GM03348 (cell line): ENCODE data around the gene CEACAM18.
A peak's percentile ranks its signal among the peaks of the same experiment; 100 is the strongest.
"Not testable (repeated sequence)": the region's sequence is repeated elsewhere in the genome, so short reads cannot be mapped to it uniquely, and the experiment has no call there.

Experiments
- DNase-seq: peaks from one replicate; pipeline ENCODE4 v3.0.0; 2012; ENCODE audit warnings: low spot score

CEACAM18 gene

DNA sequence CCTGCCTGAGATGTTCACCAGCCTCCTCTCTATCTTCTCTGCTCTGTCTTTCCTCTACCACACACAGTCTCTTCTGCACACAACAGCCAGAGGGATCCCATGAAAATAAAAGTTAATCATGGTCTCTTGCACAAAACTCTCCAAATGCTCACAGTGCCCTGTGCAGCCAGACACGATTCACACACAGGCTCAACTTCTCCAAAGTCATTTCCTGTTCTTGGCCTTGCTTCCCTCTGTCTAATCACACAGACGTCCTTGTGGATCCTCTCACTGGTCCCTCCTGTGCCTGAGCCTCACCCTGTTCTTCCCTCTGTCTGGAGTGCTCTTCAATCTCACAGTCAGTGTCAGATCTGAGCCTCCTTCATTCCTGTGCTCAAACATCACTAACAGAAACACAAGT lies 15.4 kb downstream of the CEACAM18 start:
- no peak for DNase-seq

DNA sequence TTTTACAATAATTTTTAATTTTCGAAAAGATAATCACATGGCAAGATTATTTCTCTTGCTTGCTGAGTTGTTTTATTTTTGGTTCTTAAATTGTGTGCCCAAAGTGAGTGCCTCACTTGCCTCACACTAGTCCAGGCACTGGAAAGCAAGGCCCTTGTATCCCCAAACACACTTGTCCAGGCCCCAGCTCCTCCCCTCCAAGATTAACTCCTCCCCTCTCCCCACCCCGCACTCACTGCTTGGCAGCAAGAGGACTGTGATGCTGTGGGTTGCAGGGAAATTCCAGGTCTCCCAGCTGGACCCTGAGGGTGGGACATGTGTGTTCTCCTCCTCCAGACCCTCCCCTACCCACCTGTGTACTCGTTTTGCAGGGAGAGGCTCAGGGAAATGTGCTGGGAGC lies 19.3 kb downstream of the CEACAM18 start:
- no peak for DNase-seq

DNA sequence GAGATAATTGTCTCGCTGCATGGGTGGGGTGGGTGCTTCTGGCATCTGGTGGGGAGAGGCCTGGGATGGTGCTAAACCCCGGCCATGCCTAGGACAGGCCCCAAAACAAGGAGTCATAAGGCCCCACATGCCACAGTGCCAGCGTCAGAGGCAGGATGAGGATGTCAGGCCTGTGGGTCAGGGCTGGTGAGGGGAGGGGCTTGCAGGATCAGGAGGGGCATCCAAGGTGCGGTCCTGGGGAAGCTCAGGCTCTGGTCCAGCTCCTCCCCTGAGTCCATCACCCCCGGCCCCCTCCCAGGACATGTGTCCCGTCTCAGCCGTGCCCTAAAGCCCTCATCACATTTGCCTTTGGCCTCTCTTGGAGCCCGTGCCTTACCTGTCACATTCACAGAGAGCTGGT lies 22.6 kb downstream of the CEACAM18 start:
- DNase-seq = not testable (repeated sequence)

DNA sequence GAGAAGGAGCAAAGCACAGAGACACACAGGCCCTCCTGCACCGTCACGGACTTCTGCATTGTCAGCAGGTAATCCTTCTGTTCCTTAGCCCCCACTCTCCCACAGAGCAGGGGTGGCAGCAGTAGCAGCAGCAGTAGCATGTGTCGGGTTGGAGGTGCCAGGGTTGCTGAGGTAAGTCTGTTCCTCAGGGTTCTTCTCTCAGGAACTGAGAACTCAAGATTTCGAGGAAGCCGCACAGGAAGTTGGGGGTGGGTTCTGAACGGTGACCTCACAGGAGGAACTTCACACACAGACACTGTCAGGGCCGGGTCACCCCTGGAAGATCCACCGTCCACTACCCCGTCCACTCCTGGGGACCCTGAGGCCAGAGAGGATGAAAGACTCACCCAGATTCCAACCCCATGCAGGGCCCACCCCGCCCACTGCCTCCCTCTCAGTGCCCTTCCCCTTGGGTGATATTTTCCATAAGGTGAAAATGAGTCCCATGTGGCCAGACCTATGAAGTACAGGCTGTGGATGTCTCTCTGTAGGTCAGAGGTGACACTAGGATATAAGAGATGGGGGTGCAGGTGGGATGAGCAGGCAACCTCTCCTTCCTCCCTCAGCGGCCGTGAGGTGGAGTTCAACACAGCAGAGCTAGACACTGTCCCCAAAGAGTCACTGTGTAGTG lies 23.4 kb downstream of the CEACAM18 start, which contains the start of gene SIGLEC12:
Gene SIGLEC12, minus strand, starts transcription at position 207 of the 670 bp plus-strand sequence. Its CDS starts 67 bp downstream, at position 140.
- DNase-seq = no peak

DNA sequence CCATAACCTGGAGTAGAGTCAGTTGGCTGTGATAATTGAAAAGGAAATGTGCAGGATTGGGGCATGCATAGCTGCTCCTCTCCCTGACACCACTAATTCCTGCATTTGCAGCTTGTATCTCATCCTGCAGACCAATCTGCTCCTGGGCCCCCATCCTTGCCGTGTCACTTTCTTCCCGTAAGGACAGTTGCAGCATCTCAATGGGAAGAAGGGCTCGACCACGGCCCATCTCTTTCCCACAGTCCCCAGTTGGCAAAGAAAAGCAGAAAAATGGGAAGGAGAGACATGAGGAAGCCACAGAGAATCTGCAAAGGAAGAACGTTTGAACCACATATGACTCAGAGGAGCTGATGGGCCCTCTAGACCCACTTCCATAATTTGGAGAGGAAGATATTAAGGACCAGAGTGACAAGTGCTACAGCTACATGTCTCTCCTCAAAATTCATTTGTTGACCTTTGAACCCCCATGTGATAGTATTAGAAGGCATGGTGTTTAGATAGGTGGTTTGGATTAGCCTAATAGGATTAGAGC lies 25.0 kb downstream of the CEACAM18 start:
- DNase-seq = no peak

DNA sequence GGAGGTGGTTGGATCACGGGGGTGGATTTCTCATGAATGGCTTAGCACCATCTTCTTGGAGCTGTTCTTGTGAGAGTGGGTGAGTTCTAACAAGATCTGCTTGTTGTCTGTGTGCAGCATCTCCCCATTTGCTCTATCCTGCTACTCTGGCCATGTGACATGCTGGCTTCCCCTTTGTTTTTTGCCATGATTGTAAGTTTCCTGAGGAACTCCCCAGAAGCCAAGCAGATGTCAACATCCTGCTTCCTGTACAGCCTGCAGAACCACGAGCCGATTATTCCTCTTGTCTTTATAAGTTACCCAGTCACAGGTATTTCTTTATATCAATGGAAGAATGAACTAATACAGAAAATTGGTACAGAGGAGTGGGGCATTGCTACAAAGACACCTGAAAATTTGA lies 25.6 kb downstream of the CEACAM18 start:
- no peak for DNase-seq

DNA sequence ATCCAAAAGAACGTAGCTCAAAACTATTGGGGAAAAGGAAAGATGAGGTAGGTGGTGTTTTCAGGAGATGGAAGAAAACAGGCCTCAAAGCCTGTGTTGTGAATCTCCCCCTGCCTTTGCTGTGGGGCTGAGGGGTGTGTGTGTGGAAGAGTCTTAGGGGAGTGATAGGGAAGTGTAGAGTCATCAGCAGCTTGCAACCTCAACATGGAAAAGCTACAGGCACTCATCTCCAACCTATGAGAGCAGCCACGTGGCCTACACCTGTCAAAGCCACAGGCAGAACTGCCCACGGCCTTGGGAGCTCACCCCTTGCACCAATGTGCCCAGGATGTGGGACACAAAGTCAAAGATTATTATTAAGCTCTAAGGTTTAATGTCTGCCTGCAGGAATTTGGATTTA lies 27.6 kb downstream of the CEACAM18 start:
- no peak for DNase-seq

DNA sequence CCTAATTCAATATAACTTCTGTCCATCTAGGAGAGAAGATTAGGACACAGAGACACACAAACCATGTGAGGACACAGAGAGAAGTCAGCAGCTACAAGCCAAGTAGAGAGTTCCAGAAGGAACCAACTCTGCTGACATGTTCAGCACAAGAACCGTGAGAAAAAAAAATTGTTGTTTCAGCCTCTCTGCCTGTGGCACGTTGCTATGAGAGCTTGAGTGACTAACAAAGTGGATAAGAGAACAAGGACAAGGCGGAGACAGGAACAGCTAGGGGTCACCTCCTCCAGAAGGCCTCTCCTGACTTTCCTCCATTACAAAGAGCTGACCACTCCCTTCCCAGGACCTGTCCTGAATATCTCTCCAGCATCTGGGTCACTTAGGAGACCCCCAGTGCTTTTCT lies 28.9 kb downstream of the CEACAM18 start:
- no peak for DNase-seq

DNA sequence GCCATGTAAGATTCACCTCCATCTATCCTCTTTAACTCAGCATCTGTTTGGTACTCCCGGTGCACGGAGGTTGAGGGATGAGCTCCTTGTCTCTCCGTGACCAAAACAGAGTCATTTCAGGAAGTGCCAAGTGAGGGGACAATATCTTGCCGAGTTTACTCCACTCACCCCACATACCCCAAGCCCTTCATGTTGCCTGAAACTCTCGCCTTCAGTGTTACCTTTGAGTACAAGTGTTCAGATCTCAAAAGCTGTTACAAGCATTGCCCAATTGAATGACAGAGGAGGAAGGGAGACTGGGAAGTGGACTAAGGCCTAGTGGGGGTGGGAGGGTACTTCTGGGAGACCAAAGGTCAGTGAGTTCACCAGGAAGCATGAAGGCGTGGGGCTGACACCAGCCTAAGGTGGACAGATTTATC lies 29.3 kb downstream of the CEACAM18 start:
- no peak for DNase-seq

DNA sequence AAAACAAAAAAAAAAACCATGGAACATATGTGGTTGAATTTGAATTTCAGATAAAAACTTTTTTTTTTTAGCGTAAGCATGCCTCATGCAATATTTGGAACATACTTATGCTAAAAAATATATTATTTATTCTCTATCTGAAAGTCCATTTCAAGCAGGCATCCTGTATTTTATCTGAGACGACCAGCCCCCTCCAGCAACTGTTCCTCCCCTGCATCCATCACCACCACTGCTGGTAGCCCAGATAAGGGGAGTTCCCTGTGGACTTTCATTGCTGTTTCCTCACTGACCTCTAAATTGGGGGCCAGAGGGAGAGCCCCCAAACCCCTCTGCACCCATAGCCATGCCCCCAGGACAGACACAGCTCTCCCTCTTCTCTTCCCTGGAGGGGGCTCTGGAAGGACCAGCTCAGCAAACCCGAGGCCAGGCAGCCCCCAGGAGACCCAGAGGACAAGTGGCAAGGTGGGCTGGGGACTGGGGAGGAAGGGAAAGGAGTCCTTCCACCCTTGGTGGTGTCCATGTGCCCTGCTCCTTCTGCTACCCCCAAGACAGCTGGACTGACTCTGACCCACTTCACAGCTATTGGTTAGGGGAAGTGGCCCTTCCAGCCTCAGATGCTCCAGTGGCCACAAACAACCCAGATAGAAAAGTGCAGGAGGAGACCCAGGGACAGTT lies 29.9 kb downstream of the CEACAM18 start:
- DNase-seq = no peak

DNA sequence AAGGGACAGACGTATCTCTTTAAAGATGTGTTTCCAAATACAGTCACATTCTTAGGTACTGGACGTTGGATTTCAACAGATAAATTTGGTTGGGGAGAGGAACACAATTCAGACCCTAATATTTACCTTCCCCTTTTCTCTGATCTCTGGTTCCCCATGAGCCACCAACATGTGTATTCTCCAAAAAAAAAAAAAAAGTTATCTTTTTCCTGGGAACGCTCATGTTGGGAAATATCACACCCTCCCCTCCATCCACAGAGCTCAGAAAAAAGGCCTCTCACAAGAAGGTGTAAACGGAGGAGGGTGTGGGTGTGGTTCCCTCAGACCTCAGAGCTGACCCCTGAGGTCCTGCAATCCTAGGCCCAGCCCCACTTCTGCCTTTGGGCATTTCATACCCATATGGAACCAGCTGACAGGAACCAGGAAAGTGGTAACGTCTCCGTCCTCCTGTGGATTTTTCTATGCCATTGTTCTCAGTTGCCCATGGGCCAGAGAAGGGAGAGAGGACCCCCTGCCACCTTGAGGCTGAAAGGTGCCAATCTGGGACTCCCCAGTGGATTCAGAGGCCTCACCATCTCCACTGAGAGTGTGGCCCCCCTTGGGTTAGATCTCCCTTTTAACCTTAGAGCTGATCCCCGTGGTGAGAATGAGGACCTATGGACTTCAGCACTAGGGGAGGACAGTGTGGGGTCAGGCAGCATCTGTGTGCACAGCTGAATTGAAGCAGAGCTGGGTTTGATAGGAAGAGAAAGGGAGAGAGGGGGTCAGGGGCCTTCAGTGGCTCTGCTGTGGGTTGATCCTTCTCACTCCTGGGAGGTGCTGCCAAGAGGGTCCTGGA lies 31.7 kb downstream of the CEACAM18 start:
- no peak for DNase-seq

DNA sequence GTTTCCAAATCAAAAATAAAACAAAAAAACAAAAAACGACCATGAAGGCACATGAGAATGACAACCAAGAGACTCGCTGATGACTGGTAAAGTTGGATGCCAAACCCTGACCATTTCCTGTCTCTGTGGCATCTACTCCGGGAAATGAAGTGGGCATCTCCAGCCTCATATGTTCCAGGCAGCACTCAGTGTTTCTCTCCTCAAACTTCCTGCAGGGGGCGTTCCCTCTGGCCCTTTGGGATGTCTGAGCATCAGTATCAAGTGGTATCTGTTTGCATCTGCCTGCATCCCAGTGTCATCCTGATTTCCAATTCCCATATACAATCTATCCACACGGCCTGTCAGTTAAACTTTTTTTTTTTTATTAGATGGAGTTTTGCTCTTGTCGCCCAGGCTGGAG lies 33.0 kb downstream of the CEACAM18 start:
- DNase-seq = no peak

DNA sequence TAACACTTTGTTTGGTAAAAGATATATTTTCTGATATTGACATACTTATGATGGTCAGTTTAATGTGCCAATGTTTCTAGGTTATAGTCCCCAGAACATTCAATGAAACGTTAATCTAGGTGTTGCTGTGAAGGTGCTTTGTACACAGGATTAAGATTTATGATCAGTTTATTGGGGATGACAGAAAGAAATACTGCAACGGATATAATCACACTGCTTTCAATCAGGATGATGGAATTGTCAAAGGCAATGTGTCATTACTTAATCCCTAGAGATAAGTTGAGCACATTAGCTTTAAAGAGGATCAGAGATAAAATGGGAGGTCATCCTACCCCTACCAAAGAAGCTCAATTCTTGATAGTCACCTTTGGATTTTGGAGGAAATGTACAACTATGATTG lies 35.6 kb downstream of the CEACAM18 start:
- no peak for DNase-seq

DNA sequence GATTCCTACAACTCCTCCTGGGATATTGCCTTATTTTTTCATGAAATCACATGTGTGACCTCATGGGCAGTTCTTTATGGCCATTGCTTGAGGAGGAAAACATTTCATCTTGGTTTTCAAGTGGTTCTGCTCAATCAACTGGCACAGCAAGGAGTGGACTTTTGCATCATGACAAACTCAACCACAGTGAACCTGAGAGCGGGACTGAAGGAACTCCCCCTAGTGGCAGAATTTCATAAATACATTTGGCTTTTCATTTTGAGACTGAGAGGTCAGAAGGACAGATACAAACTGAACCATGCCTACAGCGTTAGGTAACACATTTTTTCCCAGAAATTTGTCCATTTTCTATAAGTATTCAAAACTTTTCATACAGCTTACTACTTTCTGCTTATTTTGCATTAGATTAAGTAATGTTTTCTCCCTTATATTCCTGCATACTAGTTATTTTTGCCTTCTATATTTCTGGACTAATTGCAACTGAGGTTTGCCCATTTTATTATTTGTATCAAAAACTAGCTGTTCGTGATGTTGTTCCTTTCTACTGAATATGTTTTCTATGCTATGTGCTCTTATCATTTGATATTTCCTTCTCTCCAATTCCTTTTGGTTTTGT lies 36.6 kb downstream of the CEACAM18 start:
- DNase-seq = peak; percentile 71

DNA sequence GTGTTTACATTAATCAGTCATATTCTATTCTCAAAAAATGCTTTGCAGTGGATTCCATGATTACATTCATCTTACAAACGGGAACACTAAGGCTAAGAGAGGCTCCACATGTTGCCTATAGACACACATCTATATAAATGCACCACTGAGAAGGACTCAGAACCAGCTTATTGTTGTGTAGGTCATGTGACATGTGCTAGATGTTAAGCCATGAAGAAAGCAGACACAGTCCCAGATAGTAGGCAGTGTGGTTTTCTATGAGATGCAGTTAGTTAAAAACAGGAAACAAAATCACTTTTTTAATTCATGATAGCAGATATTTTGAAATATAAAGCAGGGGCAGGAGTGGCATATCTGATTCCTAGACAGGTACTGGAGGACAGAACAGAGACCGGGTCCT lies 42.4 kb downstream of the CEACAM18 start:
- no peak for DNase-seq

DNA sequence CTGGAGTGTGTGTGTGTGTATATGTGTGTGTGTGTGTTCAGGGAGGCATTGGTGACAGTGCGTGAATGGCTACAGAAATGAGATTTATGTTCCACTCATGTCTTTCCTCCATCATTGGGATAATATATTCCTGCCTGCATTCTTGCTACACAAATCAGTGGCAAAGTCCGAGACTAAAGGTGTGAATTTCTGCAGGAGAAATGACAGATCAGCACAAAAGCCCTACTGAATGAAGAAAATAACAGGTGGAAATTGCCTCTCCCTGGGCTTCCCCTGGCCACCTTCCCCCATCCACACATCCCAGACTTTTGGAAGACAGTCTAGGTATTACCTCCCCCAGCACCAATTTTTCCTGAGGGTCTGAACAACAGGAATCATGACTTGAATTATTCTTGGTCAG lies 43.0 kb downstream of the CEACAM18 start:
- DNase-seq = no peak

DNA sequence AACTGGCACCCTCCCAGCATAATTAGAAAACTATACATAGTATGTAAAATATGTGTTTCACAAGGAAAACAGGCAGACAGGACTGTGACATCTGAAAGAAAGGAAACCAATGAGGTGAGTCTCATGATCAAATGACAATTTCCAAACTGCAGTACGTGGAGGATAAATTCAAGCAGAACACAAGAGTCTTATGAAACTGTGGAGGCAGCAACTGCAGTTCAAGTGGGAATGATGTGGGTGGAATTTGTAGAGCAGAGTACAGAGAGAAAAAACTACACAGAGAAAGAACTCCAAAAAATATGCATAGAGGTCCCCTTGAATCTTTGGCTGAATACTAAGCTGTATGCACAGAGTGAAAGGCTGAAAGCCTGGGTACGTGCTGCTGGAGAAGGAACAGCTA lies 43.4 kb downstream of the CEACAM18 start:
- DNase-seq = no peak

DNA sequence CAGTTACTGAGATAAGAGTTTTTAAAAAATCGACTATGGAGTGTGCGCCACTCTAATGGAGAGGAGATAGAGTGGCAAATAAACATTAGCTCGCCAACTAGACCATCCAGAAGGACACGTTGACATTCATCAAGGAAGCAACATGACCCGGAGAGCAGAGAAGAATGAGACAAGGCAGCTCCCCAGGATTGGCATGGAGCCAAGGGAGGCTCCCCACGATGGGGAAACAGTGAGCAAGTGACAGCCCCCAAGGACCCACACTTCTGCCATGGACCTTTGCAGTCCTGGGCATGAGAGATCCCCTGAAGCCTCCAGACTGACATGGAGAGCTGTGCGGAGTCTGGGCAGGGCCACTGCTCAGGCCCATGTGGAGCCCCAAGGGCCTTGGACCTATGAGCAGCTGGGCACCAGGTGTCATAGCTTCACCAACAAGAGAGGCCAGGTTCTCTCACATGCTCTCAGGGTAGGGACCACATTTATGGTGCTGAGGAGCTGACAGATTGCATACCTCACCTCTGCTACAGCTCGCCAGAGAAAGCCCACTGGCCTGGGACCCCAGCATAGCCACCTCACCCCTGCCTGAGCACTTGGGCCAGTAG lies 46.4 kb downstream of the CEACAM18 start:
- DNase-seq = no peak

DNA sequence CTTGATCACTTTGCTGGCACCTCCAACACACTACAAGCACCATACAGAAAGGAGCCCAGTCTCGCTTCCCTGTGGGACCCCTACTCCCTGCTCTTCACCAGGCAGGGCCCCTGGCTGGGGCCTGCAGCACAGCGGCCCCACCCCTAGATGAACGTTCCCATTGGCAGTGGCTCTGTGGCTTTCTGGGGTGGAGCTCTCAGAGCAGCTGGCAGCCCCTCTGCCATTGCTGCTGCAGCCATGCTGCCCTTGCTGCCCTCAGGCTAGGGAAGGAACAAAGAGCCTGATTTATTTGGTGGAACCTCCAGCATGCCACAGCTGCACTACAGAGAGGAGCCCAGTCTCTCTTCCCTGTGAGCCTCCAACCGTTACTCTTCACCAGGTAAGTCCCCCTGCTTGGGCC lies 47.3 kb downstream of the CEACAM18 start:
- DNase-seq = no peak

DNA sequence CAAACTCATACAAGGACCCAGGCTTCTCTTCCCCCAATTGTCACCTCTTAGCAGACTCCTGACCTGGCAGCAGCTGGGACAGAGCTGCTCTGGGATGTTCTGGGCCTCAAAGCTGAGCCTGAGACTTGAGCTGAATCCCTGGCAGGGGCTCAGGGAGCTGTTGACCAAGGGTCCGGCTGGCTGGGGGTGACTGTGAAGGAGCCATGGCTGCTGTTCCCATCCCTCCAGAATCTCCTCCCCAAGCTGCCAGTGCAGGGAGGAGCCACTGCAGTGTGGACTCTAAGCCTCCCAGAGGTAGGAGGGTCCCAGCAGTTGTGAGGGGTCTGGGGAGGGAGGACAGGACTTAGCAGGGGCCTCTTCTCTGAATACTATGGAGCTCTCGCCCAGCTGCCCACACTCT lies 51.0 kb downstream of the CEACAM18 start:
- DNase-seq = no peak

DNA sequence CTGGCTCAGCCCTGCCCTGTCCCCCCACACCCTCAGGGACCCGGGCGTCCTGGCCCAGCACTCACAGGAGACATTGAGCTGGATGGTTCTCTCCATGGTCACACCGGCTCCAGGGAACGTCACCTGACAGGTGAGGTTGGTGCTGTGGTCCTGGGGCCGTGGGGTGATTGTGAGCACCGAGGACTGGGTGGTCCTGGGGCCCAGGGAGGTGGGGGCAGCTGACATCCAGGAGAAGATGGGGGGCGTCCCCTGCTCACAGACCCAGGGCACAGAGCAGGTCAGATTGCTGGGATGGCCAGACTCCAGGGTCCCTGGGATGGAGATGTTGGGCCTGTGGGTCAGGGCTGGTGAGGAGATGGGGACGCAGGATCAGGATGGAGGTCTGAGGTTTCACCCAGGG lies 52.3 kb downstream of the CEACAM18 start:
- DNase-seq = no peak
